IPS DF 6.9 (cell line): Measurements from ENCODE around the gene ADAM12.

Source experiments
- DNase-seq: peaks from one replicate; pipeline ENCODE4 v3.0.0-alpha.2; 2013; ENCODE audit warnings: low read depth, low spot score
- H3K27ac ChIP-seq: one replicate; pipeline ENCODE4 v1.5.1; 2013; ENCODE audit warnings: low read length, control low read depth
- H3K27me3 ChIP-seq: 2 replicates; pipeline ENCODE4 v1.6.1; 2013; ENCODE audit warnings: mild to moderate bottlenecking, low read length; ENCODE audit not compliant: control insufficient read depth, insufficient read depth
- H3K36me3 ChIP-seq: 2 replicates; pipeline ENCODE4 v1.6.1; 2013; ENCODE audit warnings: low read length; ENCODE audit not compliant: control insufficient read depth, insufficient read depth
- H3K4me1 ChIP-seq: 2 replicates; pipeline ENCODE4 v1.6.1; 2013; ENCODE audit warnings: low read length; ENCODE audit not compliant: control insufficient read depth, insufficient read depth
- H3K4me3 ChIP-seq: 2 replicates; pipeline ENCODE4 v1.5.1; 2013; ENCODE audit warnings: mild to moderate bottlenecking, low read length
- H3K9me3 ChIP-seq: 2 replicates; pipeline ENCODE4 v1.6.1; 2013; ENCODE audit warnings: low read length, inconsistent platforms; ENCODE audit not compliant: control insufficient read depth, insufficient read depth
- WGBS: extraction: QIAGEN DNeasy Blood & Tissue Kit; methylation state at CpG from one replicate; pipeline ENCODE4 v1.1.7; 2013; ENCODE audit warnings: mixed read lengths, missing lambda C conversion rate; ENCODE audit not compliant: insufficient read length, insufficient coverage; 5-methylcytosine and 5-hydroxymethylcytosine counted together

ADAM12 gene

DNA sequence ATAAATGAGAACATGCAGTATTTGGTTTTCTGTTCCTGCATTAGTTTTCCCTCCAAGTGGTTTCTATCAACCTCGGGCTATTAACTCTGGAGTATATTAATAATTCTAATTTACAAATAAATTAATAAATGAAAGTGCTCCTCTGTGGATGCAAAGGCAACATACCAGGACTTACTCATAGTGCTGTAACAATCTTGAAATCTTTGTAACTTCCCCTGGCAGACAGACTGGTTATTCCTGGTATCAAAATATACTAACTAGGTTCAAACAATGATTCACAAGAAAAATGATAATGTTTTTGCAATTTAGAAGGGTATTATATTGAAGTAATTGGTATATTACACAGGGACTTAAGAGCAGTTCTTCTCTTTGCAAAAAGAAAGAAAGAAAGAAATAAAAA, 314.7 kb downstream of the ADAM12 start:
- no peak for DNase-seq
- WGBS = no CpG with 5 or more reads among the region's 1 CpG
- no peaks in the 10 kb centered on the region for H3K36me3 ChIP-seq
- H3K27ac ChIP-seq = no peak overlapping the region
- H3K9me3 ChIP-seq = no peaks in the 10 kb centered on the region
- H3K4me3 ChIP-seq = no peak overlapping the region
- no peaks in the 10 kb centered on the region for H3K27me3 ChIP-seq
- H3K4me1 ChIP-seq = no peaks in the 10 kb centered on the region

DNA sequence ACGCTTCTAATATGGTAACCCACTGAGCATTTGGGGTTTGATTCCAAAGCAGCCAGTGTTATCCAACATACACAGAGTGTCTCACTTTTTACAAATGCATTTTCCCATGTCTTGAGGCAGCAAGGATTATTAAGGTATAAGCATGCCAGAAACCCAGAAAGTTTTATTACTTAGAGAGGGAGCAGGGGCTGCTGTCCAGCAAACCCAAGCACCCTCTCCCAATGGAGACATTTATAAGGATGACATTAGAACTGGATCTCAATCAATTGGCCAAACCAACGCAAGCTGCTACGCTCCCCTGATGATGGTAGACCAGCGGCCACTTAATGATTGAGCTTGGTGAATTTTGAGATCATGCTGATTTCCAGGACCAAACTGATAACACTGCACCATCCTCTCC, 315.7 kb downstream of the ADAM12 start:
- H3K4me1 ChIP-seq = no peaks in the 10 kb centered on the region
- no peaks in the 10 kb centered on the region for H3K36me3 ChIP-seq
- H3K4me3 ChIP-seq = no peak overlapping the region
- no peaks in the 10 kb centered on the region for H3K27me3 ChIP-seq
- H3K9me3 ChIP-seq = no peaks in the 10 kb centered on the region
- no peak overlapping the region for H3K27ac ChIP-seq
- WGBS = no CpG with 5 or more reads among the region's 4 CpGs
- DNase-seq = no peak

DNA sequence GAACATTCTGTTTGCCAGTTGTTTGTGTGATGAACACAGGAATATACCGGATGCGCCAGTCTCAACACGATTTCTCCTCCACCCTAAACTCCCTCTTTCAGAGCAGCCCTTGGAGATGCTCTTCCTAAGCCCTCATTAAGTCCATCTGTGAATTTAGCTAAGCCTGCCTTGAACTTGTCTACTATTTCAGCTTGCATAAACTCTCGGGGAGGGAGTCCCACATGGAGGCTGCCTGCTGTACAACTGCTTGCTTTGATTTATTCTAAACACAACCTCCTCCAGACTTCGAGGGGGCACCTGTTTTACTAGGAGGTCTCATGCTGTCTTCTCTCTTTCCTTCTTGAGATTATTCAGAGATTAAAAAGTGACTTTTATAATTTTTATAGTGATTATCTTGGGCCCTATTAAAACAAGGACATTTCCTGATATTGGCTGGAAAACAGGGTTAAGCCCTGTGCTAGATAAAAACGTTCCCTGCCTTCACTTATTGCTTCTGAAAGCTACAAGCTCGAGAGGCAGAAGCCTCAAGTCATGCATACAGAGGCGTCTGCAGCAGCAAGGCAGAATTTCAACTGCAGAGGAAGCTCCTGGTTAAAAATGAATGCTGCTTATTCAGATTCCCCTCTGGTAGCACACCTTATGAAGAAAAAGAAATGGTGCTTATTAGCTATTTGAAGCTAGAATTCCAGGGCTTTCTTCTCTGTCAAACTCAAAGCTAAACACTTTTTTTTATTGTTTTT, 317.6 kb downstream of the ADAM12 start:
- no peaks in the 10 kb centered on the region for H3K36me3 ChIP-seq
- DNase-seq = no peak
- H3K4me3 ChIP-seq = no peak overlapping the region
- H3K27ac ChIP-seq = no peak overlapping the region
- no peaks in the 10 kb centered on the region for H3K9me3 ChIP-seq
- H3K4me1 ChIP-seq = no peaks in the 10 kb centered on the region
- WGBS = no CpG with 5 or more reads among the region's 8 CpGs
- no peaks in the 10 kb centered on the region for H3K27me3 ChIP-seq

DNA sequence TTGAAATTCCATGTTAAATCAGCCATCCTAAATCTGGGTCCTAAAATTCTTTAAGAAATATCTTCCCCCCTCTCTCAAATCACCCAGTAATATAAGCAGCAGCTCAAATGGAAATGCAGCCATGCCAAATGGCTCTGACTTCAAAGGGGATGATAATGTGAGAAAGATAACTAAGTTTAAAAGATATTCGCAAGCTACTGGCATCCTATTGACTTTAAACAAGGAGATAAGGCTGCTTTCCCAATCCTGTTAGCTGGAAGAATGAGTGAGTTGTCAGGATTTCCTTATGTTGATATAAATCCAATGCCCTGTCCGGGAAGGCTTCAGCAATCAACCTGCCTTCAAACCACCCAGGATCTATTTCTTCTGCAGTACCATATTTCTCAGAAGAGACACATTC, 320.0 kb downstream of the ADAM12 start:
- no peaks in the 10 kb centered on the region for H3K36me3 ChIP-seq
- no peak overlapping the region for H3K27ac ChIP-seq
- WGBS = no CpG with 5 or more reads among the region's 2 CpGs

DNA sequence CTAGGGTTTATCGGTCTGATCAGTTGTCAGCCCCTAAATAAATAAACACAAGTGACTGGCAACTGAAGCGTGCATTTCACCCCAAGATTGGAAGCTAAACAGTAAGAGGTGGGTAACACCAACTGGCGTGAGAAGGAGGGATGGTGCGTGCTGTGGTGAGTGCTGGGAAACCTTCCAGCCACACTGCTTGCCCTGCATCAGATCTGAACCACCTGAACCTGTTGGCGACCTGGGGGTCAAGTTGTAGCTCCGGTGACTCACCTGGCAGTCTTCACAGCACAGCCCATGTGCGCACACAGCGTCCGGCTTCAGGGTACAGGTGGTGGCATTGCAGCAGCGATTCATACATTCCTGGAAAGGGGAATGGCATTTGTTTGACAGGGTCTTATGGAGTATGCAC, 321.8 kb downstream of the ADAM12 start:
- no peaks in the 10 kb centered on the region; the same call in 1 of the 2 replicates for H3K27me3 ChIP-seq
- H3K4me3 ChIP-seq = no peak overlapping the region
- WGBS = no CpG with 5 or more reads among the region's 10 CpGs
- DNase-seq = no peak
- no peaks in the 10 kb centered on the region for H3K9me3 ChIP-seq
- H3K36me3 ChIP-seq = no peaks in the 10 kb centered on the region
- no peak overlapping the region for H3K27ac ChIP-seq
- H3K4me1 ChIP-seq = no peaks in the 10 kb centered on the region

More for the DNA sequence above, 320.0 kb downstream of the ADAM12 start:
- DNase-seq = no peak
- Histone ChIP-seq H3K27me3 (no peaks in the 10 kb centered on the region; the same call in 1 of the 2 replicates), H3K4me3 (no peak overlapping the region), H3K9me3 (no peaks in the 10 kb centered on the region), H3K4me1 (no peaks in the 10 kb centered on the region)

DNA sequence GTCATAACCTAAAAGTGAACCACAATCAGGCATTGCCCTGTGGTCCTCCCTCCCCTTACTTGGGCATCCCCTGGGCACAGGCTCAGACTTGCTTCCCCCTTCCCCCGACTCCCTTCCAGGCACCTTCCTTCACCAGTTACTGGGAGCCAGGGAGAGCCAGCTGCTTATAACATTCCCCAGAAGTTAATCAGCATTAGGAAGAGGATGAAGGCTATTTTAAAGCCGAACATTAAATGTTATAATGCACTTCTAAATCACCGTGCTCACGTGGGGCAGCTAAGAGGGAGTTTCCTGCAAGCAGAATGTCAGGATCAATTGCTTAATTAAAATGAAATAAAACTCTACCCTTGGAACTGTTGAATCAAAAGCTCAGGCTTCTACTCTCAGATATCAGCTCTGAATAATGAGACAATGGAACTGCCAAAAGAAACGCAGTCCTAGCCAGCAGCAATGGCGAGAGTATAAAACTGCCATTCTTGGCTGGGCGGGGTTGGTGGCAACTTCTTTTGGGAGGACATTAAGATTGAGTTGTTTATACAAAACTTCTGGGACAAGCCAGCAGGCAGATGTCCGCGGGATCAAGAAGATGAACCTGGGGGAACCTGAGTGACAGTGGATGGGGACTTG, 322.4 kb downstream of the ADAM12 start:
- no peak for DNase-seq
- WGBS = no CpG with 5 or more reads among the region's 9 CpGs
- Histone ChIP-seq H3K27ac (no peak overlapping the region), H3K4me3 (no peak overlapping the region), H3K36me3 (no peaks in the 10 kb centered on the region), H3K27me3 (no peaks in the 10 kb centered on the region; the same call in 1 of the 2 replicates), H3K9me3 (no peaks in the 10 kb centered on the region), H3K4me1 (no peaks in the 10 kb centered on the region)

DNA sequence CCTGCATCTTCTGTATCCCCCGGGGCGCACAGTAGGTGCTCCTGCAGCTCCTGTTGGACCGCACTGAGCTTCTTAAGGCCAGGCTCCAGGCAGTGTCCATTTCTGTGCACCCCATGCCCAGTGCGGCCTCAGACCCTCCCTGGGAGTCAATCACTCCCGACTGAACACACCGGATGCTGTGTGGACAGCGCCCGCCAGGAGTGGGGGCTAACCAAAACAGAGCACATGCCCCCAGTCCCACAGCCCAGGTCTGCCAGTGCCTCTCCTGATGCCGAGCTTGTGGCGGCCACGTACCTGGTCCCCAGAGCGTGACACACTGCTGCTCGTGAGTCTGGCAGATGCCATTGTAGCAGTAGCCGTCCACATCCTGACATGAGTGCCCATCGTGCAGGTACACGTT, 323.8 kb downstream of the ADAM12 start:
- Histone ChIP-seq H3K27ac (no peak overlapping the region), H3K4me3 (no peak overlapping the region), H3K27me3 (no peaks in the 10 kb centered on the region; the same call in 1 of the 2 replicates), H3K9me3 (no peaks in the 10 kb centered on the region), H3K36me3 (no peaks in the 10 kb centered on the region), H3K4me1 (no peaks in the 10 kb centered on the region)
- WGBS = no CpG with 5 or more reads among the region's 16 CpGs
- DNase-seq = no peak

DNA sequence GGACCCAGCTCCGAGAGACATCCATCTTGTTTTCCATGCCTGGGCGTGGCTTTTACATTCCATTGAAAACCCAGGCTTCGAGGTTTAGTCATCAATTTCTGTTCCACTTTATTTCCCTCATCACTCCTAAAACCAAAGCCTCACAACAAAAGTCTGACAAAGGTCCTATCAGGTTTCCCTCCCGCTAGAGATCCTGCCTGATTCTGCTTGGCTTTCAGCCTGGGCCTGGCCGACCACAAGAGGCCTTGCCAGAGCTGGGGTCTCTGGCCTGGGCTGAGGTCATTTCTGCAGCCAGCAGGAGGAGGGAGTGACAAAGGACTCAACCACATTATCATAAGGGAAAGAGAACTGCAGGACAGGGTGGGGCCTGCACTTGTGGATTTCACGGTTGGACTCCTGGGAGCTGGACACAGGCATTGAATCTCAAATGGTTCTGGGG, 324.9 kb downstream of the ADAM12 start:
- H3K4me3 ChIP-seq = no peak overlapping the region
- no peaks in the 10 kb centered on the region for H3K9me3 ChIP-seq
- no peaks in the 10 kb centered on the region for H3K36me3 ChIP-seq
- H3K4me1 ChIP-seq = no peaks in the 10 kb centered on the region
- no peak overlapping the region for H3K27ac ChIP-seq
- H3K27me3 ChIP-seq = no peaks in the 10 kb centered on the region; the same call in 1 of the 2 replicates
- DNase-seq = no peak
- WGBS = no CpG with 5 or more reads among the region's 6 CpGs

DNA sequence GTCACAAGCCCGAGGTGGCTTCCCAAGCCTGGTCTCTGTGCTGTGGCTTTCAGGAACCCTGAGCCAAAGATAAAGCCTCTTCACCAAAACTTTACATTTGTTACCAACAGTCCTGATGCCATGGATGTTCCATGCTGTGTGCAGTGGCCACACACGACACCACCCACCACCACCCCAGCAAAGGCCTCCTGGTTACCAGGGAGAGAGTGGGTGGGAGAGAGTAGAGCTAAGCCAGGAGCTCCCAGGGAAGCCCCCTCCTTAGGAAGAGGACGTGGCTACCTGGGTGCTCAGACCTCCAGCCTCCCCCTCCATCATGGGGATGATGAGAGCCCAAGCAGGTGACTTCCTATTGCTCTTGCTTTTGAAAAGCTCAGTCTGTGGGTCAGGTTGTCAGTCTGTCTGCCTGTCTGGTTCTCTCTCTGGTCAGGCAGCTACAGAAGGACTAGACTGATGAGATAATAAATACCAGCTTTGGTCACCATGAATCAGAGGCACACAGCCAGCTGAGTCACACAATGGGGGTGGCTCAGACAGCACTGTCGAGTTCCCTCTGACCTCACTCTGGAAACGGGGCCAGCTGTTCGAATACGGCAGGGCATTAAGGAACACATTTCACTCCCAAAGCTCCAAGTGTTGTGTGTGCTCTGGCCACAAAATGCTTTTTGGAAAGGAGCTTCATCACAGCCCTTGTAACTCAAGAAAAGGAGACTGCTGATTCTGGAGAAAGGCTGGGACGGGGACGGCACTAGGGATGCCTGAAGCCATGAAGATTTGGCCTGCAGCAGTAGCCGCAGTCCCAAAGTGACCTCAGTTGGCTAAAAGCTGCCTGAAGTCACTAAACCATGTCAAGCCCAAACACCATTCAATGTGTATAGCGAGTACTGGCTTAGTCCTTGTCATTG, 325.9 kb downstream of the ADAM12 start:
- H3K9me3 ChIP-seq = no peaks in the 10 kb centered on the region
- H3K27ac ChIP-seq = no peak overlapping the region
- no peaks in the 10 kb centered on the region for H3K4me1 ChIP-seq
- H3K4me3 ChIP-seq = no peak overlapping the region
- H3K27me3 ChIP-seq = no peaks in the 10 kb centered on the region; the same call in 1 of the 2 replicates
- no peak for DNase-seq
- no CpG with 5 or more reads among the region's 11 CpGs for WGBS
- no peaks in the 10 kb centered on the region for H3K36me3 ChIP-seq

DNA sequence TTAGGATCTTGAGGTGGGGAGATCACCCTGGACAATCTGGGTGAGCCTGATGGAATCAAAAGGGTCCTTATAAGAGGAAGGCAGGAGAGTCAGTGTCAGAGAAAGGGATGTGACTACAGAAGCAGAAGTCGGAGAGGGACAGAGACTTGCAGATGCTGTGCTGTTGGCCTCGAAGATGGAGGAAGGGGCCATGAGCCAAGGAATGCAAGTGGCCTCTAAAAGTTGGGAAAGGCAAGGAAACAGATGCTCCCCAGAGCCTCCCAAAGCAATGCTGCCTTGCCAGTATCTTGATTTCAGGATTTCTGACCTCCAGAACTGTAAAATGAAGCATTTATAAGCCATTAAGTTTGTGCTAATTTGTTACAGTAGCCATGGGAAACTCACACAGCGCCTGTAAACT, 326.8 kb downstream of the ADAM12 start:
- Histone ChIP-seq H3K27me3 (no peaks in the 10 kb centered on the region; the same call in 1 of the 2 replicates), H3K27ac (no peak overlapping the region), H3K4me1 (no peaks in the 10 kb centered on the region), H3K9me3 (no peaks in the 10 kb centered on the region), H3K36me3 (no peaks in the 10 kb centered on the region), H3K4me3 (no peak overlapping the region)
- no CpG with 5 or more reads among the region's 3 CpGs for WGBS
- DNase-seq = no peak
